Mesothelial cell of epicardium (in vitro differentiated cells): ENCODE data around the gene TMSB15B. TPM values are rescaled to one million over a fixed set of nuclear protein-coding genes. Genes with fewer than 3 reads are reported as not detected.
"Not testable (repeated sequence)": the region's sequence is repeated elsewhere in the genome, so short reads cannot be mapped to it uniquely, and the experiment has no call there.

Source experiments
- DNase-seq, 2 experiments: peaks; one replicate each; pipeline ENCODE4 v3.0.0; 2021; ENCODE audit warnings: low spot score in 2 of 2; ENCODE audit not compliant: unreplicated experiment in 2 of 2
- H3K27ac Mint-ChIP-seq: 2 replicates; pipeline ENCODE4 v1.8.0; 2021; ENCODE audit warnings: mixed read lengths
- H3K27me3 Mint-ChIP-seq: 2 replicates; pipeline ENCODE4 v1.8.0; 2021; ENCODE audit warnings: low read depth, mixed read lengths
- H3K36me3 Mint-ChIP-seq: 2 replicates; pipeline ENCODE4 v1.8.0; 2021; ENCODE audit warnings: mixed read lengths
- H3K4me1 Mint-ChIP-seq: 2 replicates; pipeline ENCODE4 v1.8.0; 2021; ENCODE audit warnings: mixed read lengths
- H3K4me3 Mint-ChIP-seq: 2 replicates; pipeline ENCODE4 v1.8.0; 2021; ENCODE audit warnings: mild to moderate bottlenecking, moderate library complexity, mixed read lengths
- H3K9me3 Mint-ChIP-seq: 2 replicates; pipeline ENCODE4 v1.8.0; 2021; ENCODE audit warnings: mixed read lengths
- total RNA-seq: library from RNA; stranded (reverse); gene quantifications from 3 replicates; pipeline ENCODE4 v1.2.1, GENCODE V29; 2021
- TF ChIP-seq, protein P1 (sequence below): fragments of 200-600 bp; sonication (generic); IDR thresholded peaks from one replicate; pipeline ENCODE4 v1.5.0; 2021; ENCODE audit warnings: antibody characterized with exemption; ENCODE audit not compliant: unreplicated experiment

The TMSB15B gene
- total RNA-seq, 1 donor from 2014 or later: 20.5 TPM

DNA sequence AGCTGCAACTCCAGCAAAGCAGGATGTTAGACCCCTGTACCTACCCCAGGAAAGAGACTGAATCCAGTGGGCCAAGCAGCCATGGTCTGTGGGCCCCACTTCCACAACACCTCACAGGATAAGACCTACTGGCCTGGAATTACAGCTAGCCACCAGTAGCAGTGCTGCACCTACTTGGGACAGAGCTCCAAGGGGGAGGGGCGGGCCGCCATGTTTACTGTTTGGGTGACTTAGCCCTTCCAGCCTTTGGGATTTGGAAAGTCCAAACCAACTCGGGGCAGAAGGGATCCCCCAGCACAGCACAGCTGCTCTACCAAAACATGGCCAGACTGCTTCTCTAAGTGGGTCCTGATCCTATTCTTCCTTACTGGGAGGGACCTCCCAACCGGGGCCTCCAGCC is 9.1 kb upstream of the TMSB15B start:
- TF ChIP-seq, protein P1, sequence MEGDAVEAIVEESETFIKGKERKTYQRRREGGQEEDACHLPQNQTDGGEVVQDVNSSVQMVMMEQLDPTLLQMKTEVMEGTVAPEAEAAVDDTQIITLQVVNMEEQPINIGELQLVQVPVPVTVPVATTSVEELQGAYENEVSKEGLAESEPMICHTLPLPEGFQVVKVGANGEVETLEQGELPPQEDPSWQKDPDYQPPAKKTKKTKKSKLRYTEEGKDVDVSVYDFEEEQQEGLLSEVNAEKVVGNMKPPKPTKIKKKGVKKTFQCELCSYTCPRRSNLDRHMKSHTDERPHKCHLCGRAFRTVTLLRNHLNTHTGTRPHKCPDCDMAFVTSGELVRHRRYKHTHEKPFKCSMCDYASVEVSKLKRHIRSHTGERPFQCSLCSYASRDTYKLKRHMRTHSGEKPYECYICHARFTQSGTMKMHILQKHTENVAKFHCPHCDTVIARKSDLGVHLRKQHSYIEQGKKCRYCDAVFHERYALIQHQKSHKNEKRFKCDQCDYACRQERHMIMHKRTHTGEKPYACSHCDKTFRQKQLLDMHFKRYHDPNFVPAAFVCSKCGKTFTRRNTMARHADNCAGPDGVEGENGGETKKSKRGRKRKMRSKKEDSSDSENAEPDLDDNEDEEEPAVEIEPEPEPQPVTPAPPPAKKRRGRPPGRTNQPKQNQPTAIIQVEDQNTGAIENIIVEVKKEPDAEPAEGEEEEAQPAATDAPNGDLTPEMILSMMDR: no peak

DNA sequence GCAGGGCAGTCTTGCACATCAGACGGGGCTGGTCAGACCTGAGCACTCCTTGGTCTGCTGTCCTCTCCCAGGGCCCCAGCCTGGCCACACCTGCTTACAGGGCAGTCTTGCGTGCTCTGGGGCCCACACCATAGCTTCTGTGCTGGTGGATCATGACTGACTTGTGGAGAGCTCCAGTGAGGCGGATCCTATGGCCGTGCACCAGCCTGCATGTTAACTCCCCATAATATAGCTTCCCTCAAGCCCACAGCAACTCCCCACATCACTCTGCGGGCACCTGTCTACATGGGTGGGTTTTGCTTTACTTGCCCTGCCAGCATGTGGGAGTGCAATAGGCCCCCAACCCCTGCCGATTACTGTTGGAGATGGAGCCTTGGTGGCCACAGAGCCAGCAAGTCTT is 8.2 kb upstream of the TMSB15B start:
- H3K27ac Mint-ChIP-seq: no peak overlapping the region
- TF ChIP-seq, protein P1: no peak
- H3K9me3 Mint-ChIP-seq: peaks cover 13% of the 10 kb centered on the region
- H3K4me3 Mint-ChIP-seq: no peak overlapping the region
- peaks cover 5% of the 10 kb centered on the region for H3K27me3 Mint-ChIP-seq
- no peaks in the 10 kb centered on the region for H3K36me3 Mint-ChIP-seq
- no peak for DNase-seq
- H3K4me1 Mint-ChIP-seq: no peaks in the 10 kb centered on the region

More for the DNA sequence above, 9.1 kb upstream of the TMSB15B start:
- H3K9me3 Mint-ChIP-seq: peaks cover 13% of the 10 kb centered on the region
- no peaks in the 10 kb centered on the region for H3K4me1 Mint-ChIP-seq
- no peak overlapping the region for H3K4me3 Mint-ChIP-seq
- H3K27ac Mint-ChIP-seq: no peak overlapping the region
- H3K36me3 Mint-ChIP-seq: no peaks in the 10 kb centered on the region
- DNase-seq: no peak
- peaks cover 5% of the 10 kb centered on the region for H3K27me3 Mint-ChIP-seq

DNA sequence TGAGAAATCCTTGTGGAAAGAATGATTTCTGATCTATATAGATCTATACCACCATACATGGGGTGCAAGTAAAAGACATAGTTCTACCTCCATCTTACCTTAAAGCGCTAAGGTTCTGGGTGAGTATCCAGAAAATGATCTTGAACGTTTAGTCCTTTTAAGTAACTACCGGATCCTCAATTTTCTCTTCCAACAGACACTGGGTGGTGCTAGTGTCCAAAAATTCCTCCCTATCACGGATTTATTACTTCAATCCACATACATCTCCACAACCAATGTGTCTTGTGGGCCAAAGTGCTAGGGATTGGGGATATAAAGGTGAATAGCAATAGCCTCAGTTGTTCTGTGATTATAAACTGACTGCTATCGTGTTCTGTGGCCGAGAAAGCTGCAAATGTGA is 1.8 kb upstream of the TMSB15B start:
- not testable (repeated sequence) for H3K36me3 Mint-ChIP-seq, H3K27me3 Mint-ChIP-seq, H3K4me3 Mint-ChIP-seq, H3K9me3 Mint-ChIP-seq, H3K27ac Mint-ChIP-seq, DNase-seq, H3K4me1 Mint-ChIP-seq

DNA sequence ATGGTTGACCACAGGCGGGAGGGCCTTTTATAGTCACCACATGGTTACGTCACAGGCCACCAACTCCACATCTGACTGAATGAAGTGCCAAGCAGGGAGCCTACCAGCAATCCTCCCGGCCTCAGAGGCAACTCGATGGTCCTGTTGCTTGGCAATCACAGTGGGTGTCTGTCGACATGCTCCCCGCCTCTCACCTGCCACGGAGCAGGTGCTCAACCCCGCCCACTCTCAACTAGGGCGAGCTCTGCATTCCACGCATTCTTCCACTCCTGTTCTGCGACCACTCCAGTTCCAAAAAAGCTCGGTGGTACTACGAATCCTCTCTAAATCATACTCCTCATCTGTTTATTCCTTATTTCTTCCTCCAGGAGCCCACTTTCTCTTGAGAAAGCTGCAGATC is 21.1 kb downstream of the TMSB15B start:
- H3K36me3 Mint-ChIP-seq, DNase-seq, H3K9me3 Mint-ChIP-seq, H3K4me3 Mint-ChIP-seq, H3K27ac Mint-ChIP-seq, H3K27me3 Mint-ChIP-seq, H3K4me1 Mint-ChIP-seq: not testable (repeated sequence)

DNA sequence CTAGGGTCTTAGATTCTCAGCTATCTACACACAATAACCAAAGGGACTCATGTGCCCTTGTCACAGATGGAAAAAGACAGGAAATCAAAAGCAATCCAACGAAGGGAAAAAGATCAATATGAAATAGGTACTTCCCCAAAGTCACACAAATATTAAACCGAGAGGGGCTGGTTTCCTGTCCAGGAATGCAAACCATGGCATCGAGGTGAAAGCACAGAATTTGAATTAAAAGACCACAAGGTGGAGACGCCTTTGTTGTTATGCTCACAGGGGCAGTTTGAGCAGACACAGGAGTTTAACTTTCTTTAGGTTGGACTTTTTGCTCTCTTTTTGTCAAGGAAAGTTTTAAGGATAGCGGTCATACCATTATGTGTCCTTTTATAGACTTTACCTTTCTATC is 36.8 kb downstream of the TMSB15B start:
- Mint-ChIP-seq H3K4me1 (peaks cover 4% of the 10 kb centered on the region), H3K9me3 (peaks cover 28% of the 10 kb centered on the region), H3K27me3 (no peaks in the 10 kb centered on the region), H3K4me3 (no peak overlapping the region), H3K36me3 (no peaks in the 10 kb centered on the region), H3K27ac (no peak overlapping the region)
- no peak for DNase-seq
- TF ChIP-seq, protein P1: no peak

DNA sequence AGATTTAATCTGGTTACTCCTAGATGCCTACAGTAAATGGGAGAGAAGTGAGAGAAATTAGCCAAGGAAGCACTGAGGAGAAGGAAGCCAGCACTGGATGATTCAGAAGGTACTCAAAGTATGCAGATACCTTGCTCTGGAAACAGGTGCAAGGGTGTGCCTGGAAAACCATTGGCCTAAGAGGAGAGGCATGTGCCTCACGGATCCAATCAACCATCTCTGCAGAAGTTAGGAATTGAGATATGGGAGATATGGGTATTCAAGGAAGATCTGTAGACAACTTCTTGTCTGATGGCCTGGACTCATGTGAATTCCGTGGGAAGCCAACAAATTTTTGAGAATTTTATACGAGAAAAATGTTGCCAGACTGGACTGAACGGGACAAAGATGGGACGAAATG is 46.4 kb downstream of the TMSB15B start:
- H3K4me3 Mint-ChIP-seq: no peak overlapping the region
- H3K4me1 Mint-ChIP-seq: no peaks in the 10 kb centered on the region
- no peak overlapping the region for H3K27ac Mint-ChIP-seq
- H3K27me3 Mint-ChIP-seq: peaks cover 20% of the 10 kb centered on the region
- peaks cover 52% of the 10 kb centered on the region for H3K9me3 Mint-ChIP-seq
- TF ChIP-seq, protein P1: no peak
- no peaks in the 10 kb centered on the region for H3K36me3 Mint-ChIP-seq
- no peak for DNase-seq

DNA sequence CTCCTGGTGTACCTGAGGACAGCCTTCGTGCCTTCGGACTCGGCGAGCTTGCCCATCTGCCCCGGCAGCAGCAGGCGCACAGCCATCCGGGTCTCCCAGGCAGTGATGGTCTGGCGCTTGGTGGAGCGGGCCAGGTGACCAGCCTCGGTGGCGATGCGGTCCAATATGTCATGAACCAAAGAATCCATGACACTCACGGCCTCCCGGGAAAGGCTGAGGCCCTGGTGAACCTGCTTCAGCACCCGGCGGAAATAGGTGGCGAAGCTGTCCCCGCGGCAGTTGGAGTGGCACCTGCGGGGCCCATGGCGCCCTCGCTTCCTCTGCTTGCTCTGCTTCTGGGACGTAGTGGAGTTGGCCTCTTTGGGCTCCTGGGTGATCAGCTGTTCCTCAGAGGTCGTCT is 50.7 kb downstream of the TMSB15B start:
- Mint-ChIP-seq H3K4me1 (no peaks in the 10 kb centered on the region), H3K9me3 (peaks cover 43% of the 10 kb centered on the region), H3K27ac (no peak overlapping the region), H3K27me3 (peaks cover 29% of the 10 kb centered on the region), H3K36me3 (no peaks in the 10 kb centered on the region), H3K4me3 (no peak overlapping the region)
- TF ChIP-seq, protein P1: no peak
- no peak for DNase-seq
